H1 (cell line): ENCODE measurements around the gene REC8. TPM values are rescaled to one million over a fixed set of nuclear protein-coding genes. Genes with fewer than 3 reads are reported as not detected.
"Not testable (repeated sequence)": the region's sequence is repeated elsewhere in the genome, so short reads cannot be mapped to it uniquely, and the experiment has no call there.

Experiments used
- CTCF ChIA-PET: fragments of 300-600 bp; sonication (Branson Sonifier 250); formaldehyde crosslinking; loops from one replicate; lab custom pipeline; 2021; ENCODE audit not compliant: partially characterized antibody; lab: Charles Lee
- POLR2A ChIA-PET: fragments of 300-600 bp; sonication (Branson Sonifier 250); formaldehyde crosslinking; loops from one replicate; lab custom pipeline; 2021; ENCODE audit warnings: inconsistent platforms; ENCODE audit not compliant: partially characterized antibody; lab: Charles Lee
- DNase-seq, 2 experiments: peaks; one replicate each; pipeline versions ENCODE4 v3.0.0 to v3.0.0-alpha.2; 2010 to 2022; ENCODE audit warnings: low spot score in 2 of 2, low read depth in 1 of 2, mixed read lengths in 1 of 2
- FAIRE-seq: peaks from 2 replicates; lab custom pipeline; 2011; peaks lifted over from hg19 to GRCh38; lab: Jason Lieb, UNC
- H2AFZ ChIP-seq: 2 replicates; pipeline ENCODE4 v1.8.1; 2012; ENCODE audit warnings: low read length, inconsistent platforms
- H2AK5ac ChIP-seq: 2 replicates; pipeline ENCODE4 v1.6.1; 2013; ENCODE audit warnings: low read depth, low read length
- H2BK120ac ChIP-seq: replicated peaks from 2 replicates; pipeline ENCODE3; 2013; ENCODE audit warnings: low read depth, low read length, inconsistent platforms
- H2BK12ac ChIP-seq: 2 replicates; pipeline ENCODE4 v1.6.1; 2013; ENCODE audit warnings: low read depth, low read length
- H2BK15ac ChIP-seq: 2 replicates; pipeline ENCODE4 v1.6.1; 2013; ENCODE audit warnings: low read length
- H2BK20ac ChIP-seq: 2 replicates; pipeline ENCODE4 v1.6.1; 2013; ENCODE audit warnings: low read length
- H2BK5ac ChIP-seq: 2 replicates; pipeline ENCODE4 v1.6.1; 2013; ENCODE audit warnings: low read depth, low read length
- H3K14ac ChIP-seq: 2 replicates; pipeline ENCODE4 v1.6.1; 2013; ENCODE audit warnings: inconsistent platforms; ENCODE audit not compliant: insufficient read length
- H3K18ac ChIP-seq: 2 replicates; pipeline ENCODE4 v1.6.1; 2013; ENCODE audit warnings: low read length; ENCODE audit errors: extremely low read depth
- H3K23ac ChIP-seq: 2 replicates; pipeline ENCODE4 v1.6.1; 2013; ENCODE audit warnings: inconsistent platforms; ENCODE audit not compliant: insufficient read length
- H3K23me2 ChIP-seq: 2 replicates; pipeline ENCODE4 v1.6.1; 2013; ENCODE audit warnings: low read depth, low read length
- H3K27ac ChIP-seq: 2 replicates; pipeline ENCODE4 v1.6.1; 2011; ENCODE audit warnings: low read depth, low read length, inconsistent platforms
- H3K27me3 ChIP-seq, 4 experiments: replicated peaks in 1 of 4; 1 replicate in 1 of 4; 2 replicates in 3 of 4; pipeline versions ENCODE4 v1.6.1 to v1.8.1; 2011 to 2013; ENCODE audit warnings: low read length in 3 of 4, mild to moderate bottlenecking in 3 of 4, inconsistent platforms in 2 of 4, mixed read lengths in 2 of 4, moderate library complexity in 1 of 4; ENCODE audit not compliant: control insufficient read depth in 3 of 4, insufficient read depth in 3 of 4; ENCODE audit errors: extremely low read depth in 1 of 4
- H3K36me3 ChIP-seq, 4 experiments: 2 replicates each; pipeline versions ENCODE4 v1.6.1 to v1.8.1; 2011 to 2013; ENCODE audit warnings: mild to moderate bottlenecking in 4 of 4, low read length in 3 of 4, moderate library complexity in 2 of 4, control low read depth in 1 of 4, inconsistent platforms in 1 of 4; ENCODE audit not compliant: insufficient read depth in 4 of 4, control insufficient read depth in 2 of 4
- H3K4ac ChIP-seq: replicated peaks from 2 replicates; pipeline ENCODE3; 2013; ENCODE audit warnings: low read length, low read depth, mixed read lengths, inconsistent platforms; ENCODE audit not compliant: insufficient read length
- H3K4me1 ChIP-seq, 4 experiments: replicated peaks in 1 of 4; 1 replicate in 1 of 4; 2 replicates in 3 of 4; pipeline versions ENCODE4 v1.6.1 to v1.8.1; 2011 to 2013; ENCODE audit warnings: low read length in 3 of 4, inconsistent platforms in 2 of 4, mixed read lengths in 1 of 4; ENCODE audit not compliant: insufficient read depth in 4 of 4, control insufficient read depth in 3 of 4
- H3K4me2 ChIP-seq, 2 experiments: 2 replicates each; pipeline versions ENCODE4 v1.6.1 to v1.8.1; 2011 to 2013; ENCODE audit warnings: low read depth in 2 of 2, low read length in 2 of 2, control low read depth in 1 of 2, inconsistent platforms in 1 of 2, mild to moderate bottlenecking in 1 of 2; ENCODE audit not compliant: insufficient read depth in 1 of 2
- H3K4me3 ChIP-seq, 4 experiments: fragments of 200-600, 300-600 bp in 1 of 4; sonication (generic), shearing (Covaris generic), sonication (Bioruptor Twin) in 1 of 4; 2 replicates each; pipeline versions ENCODE4 v1.5.1 to v1.8.1; 2011 to 2016; ENCODE audit warnings: low read length in 4 of 4, low read depth in 3 of 4, control low read depth in 2 of 4, inconsistent platforms in 2 of 4, mild to moderate bottlenecking in 2 of 4, mixed read lengths in 1 of 4, moderate library complexity in 1 of 4; ENCODE audit not compliant: insufficient read depth in 2 of 4; ENCODE audit errors: extremely low read depth in 1 of 4
- H3K56ac ChIP-seq: replicated peaks from 2 replicates; pipeline ENCODE3; 2013; ENCODE audit warnings: low read depth, mild to moderate bottlenecking, mixed read lengths, low read length, inconsistent platforms; ENCODE audit not compliant: insufficient read length
- H3K79me1 ChIP-seq: 2 replicates; pipeline ENCODE4 v1.6.1; 2013; ENCODE audit warnings: low read depth, low read length, control low read depth
- H3K79me2 ChIP-seq, 2 experiments: 2 replicates each; pipeline versions ENCODE4 v1.6.1 to v1.8.1; 2012 to 2013; ENCODE audit warnings: low read length in 2 of 2, mild to moderate bottlenecking in 2 of 2, inconsistent platforms in 1 of 2; ENCODE audit not compliant: insufficient read depth in 2 of 2, control insufficient read depth in 1 of 2
- H3K9ac ChIP-seq, 4 experiments: replicated peaks in 1 of 4; 1 replicate in 1 of 4; 2 replicates in 3 of 4; pipeline versions ENCODE4 v1.6.1 to v1.8.1; 2011 to 2013; ENCODE audit warnings: low read depth in 3 of 4, low read length in 3 of 4, control low read depth in 2 of 4, mild to moderate bottlenecking in 2 of 4, moderate library complexity in 2 of 4, inconsistent platforms in 1 of 4; ENCODE audit errors: extremely low read depth in 1 of 4
- H3K9me3 ChIP-seq, 2 experiments: 2 replicates each; pipeline versions ENCODE4 v1.6.1 to v1.8.1; 2012 to 2013; ENCODE audit warnings: mild to moderate bottlenecking in 2 of 2, moderate library complexity in 2 of 2, control low read depth in 1 of 2, inconsistent platforms in 1 of 2, low read depth in 1 of 2, low read length in 1 of 2, mixed read lengths in 1 of 2; ENCODE audit not compliant: insufficient read depth in 2 of 2
- H4K20me1 ChIP-seq, 2 experiments: replicated peaks in 1 of 2; 2 replicates each; pipeline versions ENCODE3 to v1.8.1; 2011 to 2013; ENCODE audit warnings: inconsistent platforms in 2 of 2, low read length in 2 of 2, mild to moderate bottlenecking in 1 of 2; ENCODE audit not compliant: insufficient read depth in 2 of 2, control insufficient read depth in 1 of 2
- H4K5ac ChIP-seq: 2 replicates; pipeline ENCODE4 v1.6.1; 2013; ENCODE audit warnings: low read length, low read depth, mixed read lengths, inconsistent platforms; ENCODE audit not compliant: insufficient read length
- H4K8ac ChIP-seq: 2 replicates; pipeline ENCODE4 v1.8.0; 2013; ENCODE audit warnings: mild to moderate bottlenecking, moderate library complexity, low read length, inconsistent platforms; ENCODE audit not compliant: insufficient read depth; ENCODE audit errors: extremely low read depth
- H4K91ac ChIP-seq: replicated peaks from 2 replicates; pipeline ENCODE3; 2013; ENCODE audit warnings: low read length, mixed read lengths, inconsistent platforms; ENCODE audit not compliant: insufficient read length
- WGBS, 2 experiments: shearing (Covaris generic) in 1 of 2; methylation state at CpG; one replicate each; pipeline versions ENCODE4 v1.1.6 to v1.1.7; 2013 to 2015; ENCODE audit warnings: low lambda C conversion rate in 2 of 2, mixed read lengths in 2 of 2, inconsistent platforms in 1 of 2, low coverage in 1 of 2, missing lambda C conversion rate in 1 of 2; ENCODE audit not compliant: insufficient replicate concordance in 2 of 2, insufficient coverage in 1 of 2, insufficient read length in 1 of 2; ENCODE audit errors: extremely low coverage in 1 of 2, missing lambda C conversion rate in 1 of 2; 5-methylcytosine and 5-hydroxymethylcytosine counted together
- polyA plus RNA-seq, 7 experiments: library from polyadenylated mRNA; depleted of rRNA in 3 of 7; stranded (reverse) in 5 of 7; unstranded in 2 of 7; fragments of >200 nt in 5 of 7; fragments of 200-250 nt in 2 of 7; gene quantifications; 1 replicate in 5 of 7; 2 replicates in 1 of 7; 4 replicates in 1 of 7; pipeline versions ENCODE4 v1.2.1 to v1.2.3, GENCODE V29; 2011 to 2013; ENCODE audit warnings: missing spikeins in 2 of 7, mixed read lengths in 2 of 7
- total RNA-seq: library from RNA; stranded (reverse); fragmentation: NEBNext Ultra II Directional; extraction: Animal tissue kit (Norgen Biotek cat#: 25700); gene quantifications from 2 replicates; pipeline ENCODE4 v1.2.1, GENCODE V29; 2021

The REC8 gene
- total and polyA plus RNA-seq, 2 of the 8 experiments (the other 6 are each of a cell fraction or from before 2014, with no cell fraction given) = 9.8 to 28.5 TPM

DNA sequence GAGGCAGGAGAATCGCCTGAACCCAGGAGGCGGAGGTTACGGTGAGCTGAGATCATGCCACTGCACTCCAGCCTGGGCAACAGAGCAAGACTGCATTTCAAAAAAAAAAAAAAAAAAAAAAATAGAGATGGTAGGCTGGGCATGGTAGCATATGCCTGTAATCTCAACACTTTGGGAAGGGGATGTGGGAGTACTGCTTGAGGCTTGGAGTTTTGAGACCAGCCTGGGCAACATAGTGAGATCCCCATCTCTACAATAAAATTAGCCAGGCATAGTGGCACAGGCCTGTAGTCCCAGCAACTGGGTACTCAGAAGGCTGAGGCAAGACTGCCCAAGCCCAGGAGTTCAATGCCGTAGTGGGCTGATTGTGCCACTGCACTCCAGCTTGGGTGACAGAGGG, 51.1 kb downstream of the REC8 start:
- H2BK15ac ChIP-seq, H3K14ac ChIP-seq, H3K27ac ChIP-seq, H2BK5ac ChIP-seq, H4K8ac ChIP-seq, H3K23me2 ChIP-seq, H3K79me1 ChIP-seq, H3K4me1 ChIP-seq, H3K9me3 ChIP-seq, H2AK5ac ChIP-seq, H3K18ac ChIP-seq, H4K91ac ChIP-seq, H3K4me2 ChIP-seq, H3K23ac ChIP-seq, H3K4ac ChIP-seq, H4K5ac ChIP-seq, H3K27me3 ChIP-seq, H4K20me1 ChIP-seq, H2BK120ac ChIP-seq, H3K4me3 ChIP-seq, H3K9ac ChIP-seq, H3K36me3 ChIP-seq, H3K56ac ChIP-seq, DNase-seq, FAIRE-seq, H2BK20ac ChIP-seq, H2AFZ ChIP-seq, H2BK12ac ChIP-seq: not testable (repeated sequence)
- ChIA-PET POLR2A (interaction anchor here (0.7 to 2.0 kb wide), 3 partner anchors 10 to 45 kb away, joined by 3 to 7 read pairs (median 3); partner anchors contain the start of genes GMPR2 and NEDD8), CTCF (interaction anchor here (1.0 to 5.0 kb wide), 2 partner anchors 16 to 74 kb away, joined by 3 to 16 read pairs; no protein-coding TSS in a partner anchor)
- H3K79me2 ChIP-seq = peaks cover 0 to 62% of the 10 kb centered on the region in 2 experiments; a peak in 2 of 4 replicates
- 85% methylated on average over 4 of the region's 4 CpGs; no CpG with 5 or more reads in 1 of the 2 experiments for WGBS, 2 experiments
